Liver (tissue), 9 donors: ENCODE results near the gene ZCCHC17. TPM values are rescaled to one million over a fixed set of nuclear protein-coding genes. Genes with fewer than 3 reads are reported as not detected.

Experiments
- DNase-seq: peaks from one replicate; pipeline ENCODE4 v3.0.0-alpha.2; 2017; ENCODE audit warnings: low spot score
- H3K27ac ChIP-seq, 2 donors: one replicate each; pipeline ENCODE4 v1.7.0; 2013; ENCODE audit warnings: inconsistent platforms in 2 of 2, low read length in 2 of 2, control low read depth in 1 of 2, low read depth in 1 of 2, mild to moderate bottlenecking in 1 of 2
- H3K27me3 ChIP-seq, 4 donors: one replicate each; pipeline versions ENCODE4 v1.6.1 to v1.7.0; 2013; ENCODE audit warnings: low read length in 3 of 4, inconsistent platforms in 1 of 4, mild to moderate bottlenecking in 1 of 4, moderate library complexity in 1 of 4; ENCODE audit not compliant: control insufficient read depth in 4 of 4, insufficient read depth in 4 of 4
- H3K36me3 ChIP-seq, 4 donors: one replicate each; pipeline versions ENCODE4 v1.6.1 to v1.7.0; 2013; ENCODE audit warnings: low read length in 3 of 4, mild to moderate bottlenecking in 3 of 4, low read depth in 1 of 4, moderate library complexity in 1 of 4; ENCODE audit not compliant: control insufficient read depth in 4 of 4, insufficient read depth in 3 of 4
- H3K4me1 ChIP-seq, 4 donors: one replicate each; pipeline versions ENCODE4 v1.6.1 to v1.7.0; 2013; ENCODE audit warnings: low read length in 3 of 4, mild to moderate bottlenecking in 3 of 4, moderate library complexity in 1 of 4; ENCODE audit not compliant: control insufficient read depth in 4 of 4, insufficient read depth in 4 of 4
- H3K4me3 ChIP-seq, 3 donors: one replicate each; pipeline versions ENCODE4 v1.6.1 to v1.7.0; 2013; ENCODE audit warnings: low read length in 3 of 3, control low read depth in 1 of 3, low read depth in 1 of 3, mild to moderate bottlenecking in 1 of 3
- H3K9ac ChIP-seq, 2 donors: one replicate each; pipeline ENCODE4 v1.7.0; 2013; ENCODE audit warnings: low read length in 2 of 2, mild to moderate bottlenecking in 2 of 2, moderate library complexity in 2 of 2, control low read depth in 1 of 2, low read depth in 1 of 2
- H3K9me3 ChIP-seq, 4 donors: one replicate each; pipeline versions ENCODE4 v1.6.1 to v1.7.0; 2013; ENCODE audit warnings: low read length in 3 of 4; ENCODE audit not compliant: control insufficient read depth in 4 of 4
- ATF3 ChIP-seq: IDR thresholded peaks from 2 replicates; pipeline ENCODE4 v1.6.1; 2016; ENCODE audit warnings: antibody characterized with exemption
- CTCF ChIP-seq: fragments of 150-350 bp; IDR thresholded peaks from 2 replicates; pipeline ENCODE4 v1.5.1; 2017; ENCODE audit warnings: improper control_type of control experiment, low read depth, low read length; ENCODE audit not compliant: missing input control
- FOXA1 ChIP-seq: IDR thresholded peaks from 2 replicates; pipeline ENCODE4 v1.6.1; 2016; ENCODE audit warnings: antibody characterized with exemption
- GABPA ChIP-seq, 2 donors: IDR thresholded peaks in 1 of 2; conservative IDR thresholded peaks in 1 of 2; 2 replicates each; pipeline ENCODE4 v1.6.1; 2016; ENCODE audit warnings: antibody characterized with exemption in 2 of 2, mild to moderate bottlenecking in 1 of 2, moderate library complexity in 1 of 2
- HNF4A ChIP-seq, 2 donors: conservative IDR thresholded peaks; 2 replicates each; pipeline ENCODE4 v1.6.1; 2016; ENCODE audit warnings: antibody characterized with exemption in 2 of 2, mild to moderate bottlenecking in 2 of 2
- HNF4G ChIP-seq: IDR thresholded peaks from 2 replicates; pipeline ENCODE4 v1.6.1; 2016; ENCODE audit warnings: antibody characterized with exemption
- JUND ChIP-seq, 2 donors: IDR thresholded peaks; 2 replicates each; pipeline ENCODE4 v1.6.1; 2016; ENCODE audit warnings: antibody characterized with exemption in 2 of 2
- MAX ChIP-seq: IDR thresholded peaks from 2 replicates; pipeline ENCODE4 v1.6.1; 2016; ENCODE audit warnings: antibody characterized with exemption
- NR2F2 ChIP-seq: IDR thresholded peaks from 2 replicates; pipeline ENCODE4 v1.6.1; 2016; ENCODE audit warnings: antibody characterized with exemption
- RAD21 ChIP-seq, 2 donors: IDR thresholded peaks; 2 replicates each; pipeline ENCODE4 v1.6.1; 2016; ENCODE audit warnings: antibody characterized with exemption in 2 of 2, mild to moderate bottlenecking in 2 of 2
- REST ChIP-seq: IDR thresholded peaks from 2 replicates; pipeline ENCODE4 v1.6.1; 2016; ENCODE audit warnings: antibody characterized with exemption, mild to moderate bottlenecking
- RXRA ChIP-seq, 2 donors: IDR thresholded peaks; 2 replicates each; pipeline ENCODE4 v1.6.1; 2017 to 2018; ENCODE audit warnings: antibody characterized with exemption in 2 of 2, mild to moderate bottlenecking in 1 of 2
- TAF1 ChIP-seq: conservative IDR thresholded peaks from 2 replicates; pipeline ENCODE4 v1.6.1; 2016; ENCODE audit warnings: antibody characterized with exemption, mild to moderate bottlenecking
- YY1 ChIP-seq: IDR thresholded peaks from 2 replicates; pipeline ENCODE4 v1.6.1; 2016; ENCODE audit warnings: antibody characterized with exemption, mild to moderate bottlenecking
- ZBTB33 ChIP-seq: IDR thresholded peaks from 2 replicates; pipeline ENCODE4 v1.6.1; 2016; ENCODE audit warnings: antibody characterized with exemption
- WGBS: extraction: QIAGEN DNeasy Blood & Tissue Kit; methylation state at CpG from one replicate; pipeline ENCODE4 v1.1.7; 2013; 5-methylcytosine and 5-hydroxymethylcytosine counted together
- polyA plus RNA-seq, 2 donors: library from polyadenylated mRNA; stranded (reverse) in 1 of 2; unstranded in 1 of 2; fragments of 200-250 nt in 1 of 2; fragments of >200 nt in 1 of 2; fragmentation: Nextera tagmentation in 1 of 2; extraction: Ambion mirVana in 1 of 2; gene quantifications; one replicate each; pipeline versions ENCODE4 v1.2.1 to v1.2.3, GENCODE V29; 2013 to 2015
- total RNA-seq, 2 donors: library from RNA; depleted of rRNA; stranded (reverse); fragments of >200 nt; gene quantifications; one replicate each; pipeline ENCODE4 v1.2.3, GENCODE V29; 2014
- donor health status: healthy.
- donor health status: healthy.
- donor health status: healthy.
- donor health status: healthy.
- donor health status: healthy.

Gene ZCCHC17
- total and polyA plus RNA-seq, 4 donors: 7.4 to 15.1 (median 9.2) TPM

GRCh38 chr1:31302709-31303441, 6.0 kb downstream of the ZCCHC17 start:
- Histone ChIP-seq H3K4me3 (no peak overlapping the region), H3K9me3 (no peaks in the 10 kb centered on the region), H3K36me3 (peaks cover 0 to 3% (median 0%) of the 10 kb centered on the region in 4 donors), H3K4me1 (peaks cover 2 to 4% (median 3%) of the 10 kb centered on the region in 4 donors), H3K27me3 (no peaks in the 10 kb centered on the region), H3K27ac (no peak overlapping the region), H3K9ac (no peak overlapping the region)
- DNase-seq: no peak
- TF ChIP-seq RAD21 (IDR thresholded peaks at IDR 0.05): no peak
- no peak for TF ChIP-seq HNF4G
- 91% methylated on average over 7 of the region's 7 CpGs for WGBS

GRCh38 chr1:31306278-31306677, 9.4 kb downstream of the ZCCHC17 start:
- no peaks in the 10 kb centered on the region for H3K27me3 ChIP-seq
- peaks cover 3 to 12% (median 9%) of the 10 kb centered on the region in 4 donors for H3K36me3 ChIP-seq
- WGBS: 96% methylated on average over 3 of the region's 3 CpGs
- no peak overlapping the region for H3K9ac ChIP-seq
- DNase-seq: no peak
- no peaks in the 10 kb centered on the region for H3K9me3 ChIP-seq
- H3K27ac ChIP-seq: no peak overlapping the region
- no peak overlapping the region for H3K4me3 ChIP-seq
- TF ChIP-seq ATF3: no peak
- TF ChIP-seq YY1: no peak
- H3K4me1 ChIP-seq: no peaks in the 10 kb centered on the region

GRCh38 chr1:31308036-31308435, 11.2 kb downstream of the ZCCHC17 start:
- H3K36me3 ChIP-seq: peaks cover 3 to 24% (median 16%) of the 10 kb centered on the region in 4 donors
- DNase-seq: no peak
- TF ChIP-seq NR2F2: no peak
- TF ChIP-seq RAD21 (IDR thresholded peaks at IDR 0.05): no peak
- no peak for TF ChIP-seq JUND (IDR thresholded peaks at IDR 0.05)
- no peak for TF ChIP-seq HNF4A (conservative IDR thresholded peaks at IDR 0.05)
- no peak for TF ChIP-seq ATF3
- no peak for TF ChIP-seq ZBTB33
- no peak for TF ChIP-seq TAF1
- TF ChIP-seq REST: no peak
- no peak for TF ChIP-seq MAX
- TF ChIP-seq FOXA1: no peak
- no peak for TF ChIP-seq CTCF
- TF ChIP-seq GABPA (IDR thresholded peaks at IDR 0.05 in 1 of 2, conservative IDR thresholded peaks at IDR 0.05 in 1 of 2): no peak
- TF ChIP-seq RXRA (IDR thresholded peaks at IDR 0.05): no peak
- TF ChIP-seq YY1: no peak
- no peak for TF ChIP-seq HNF4G
- H3K9ac ChIP-seq: no peak overlapping the region
- no peak overlapping the region for H3K4me3 ChIP-seq
- no peaks in the 10 kb centered on the region for H3K9me3 ChIP-seq
- H3K27ac ChIP-seq: no peak overlapping the region
- WGBS: 4% methylated on average over 1 of the region's 1 CpG
- no peaks in the 10 kb centered on the region for H3K27me3 ChIP-seq
- H3K4me1 ChIP-seq: no peaks in the 10 kb centered on the region
